Stimulated activated CD8-positive, alpha-beta memory T cell treated with anti-CD3 and anti-CD28 coated beads, Interleukin-12 subunit alpha, Interleukin-12 subunit beta, amount 100 ng/mL, for 1 hour (primary cell): ENCODE measurements around the gene THAP4.

Experiments used
- DNase-seq: peaks from one replicate; pipeline ENCODE4 v3.0.0-alpha.2; 2020; ENCODE audit warnings: low read depth

THAP4 gene

DNA sequence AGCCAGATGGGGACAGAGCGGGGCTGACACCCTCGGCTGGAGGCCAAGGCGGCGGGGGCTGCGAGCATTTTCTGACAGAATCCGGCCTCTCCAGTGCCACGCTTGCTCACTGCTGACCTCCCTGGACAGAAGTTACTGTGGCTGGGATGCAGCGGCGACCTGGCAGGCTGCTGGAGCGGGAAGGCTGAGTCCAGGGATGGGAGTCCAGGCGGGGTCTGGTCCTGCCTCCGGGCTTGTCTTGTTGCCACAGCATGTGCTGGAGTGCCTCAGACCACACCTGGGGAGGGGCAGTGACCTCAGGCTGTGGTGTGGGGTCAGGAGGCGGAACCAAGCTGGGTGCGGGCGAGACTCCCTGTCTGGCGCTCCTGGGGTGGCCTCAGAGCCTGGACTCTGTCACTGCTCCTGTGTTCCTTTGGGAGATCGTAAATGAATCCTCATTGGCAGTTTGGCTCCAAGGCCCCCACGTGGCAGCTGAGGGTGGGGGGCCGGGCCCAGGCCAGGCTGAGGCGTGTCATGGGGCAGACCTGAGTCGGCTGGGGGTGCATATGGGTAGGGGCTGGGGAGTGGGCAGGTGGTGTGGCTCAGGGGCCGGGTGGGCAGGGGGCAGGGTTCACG lies 72.9 kb downstream of the THAP4 start:
- DNase-seq, result no peak

DNA sequence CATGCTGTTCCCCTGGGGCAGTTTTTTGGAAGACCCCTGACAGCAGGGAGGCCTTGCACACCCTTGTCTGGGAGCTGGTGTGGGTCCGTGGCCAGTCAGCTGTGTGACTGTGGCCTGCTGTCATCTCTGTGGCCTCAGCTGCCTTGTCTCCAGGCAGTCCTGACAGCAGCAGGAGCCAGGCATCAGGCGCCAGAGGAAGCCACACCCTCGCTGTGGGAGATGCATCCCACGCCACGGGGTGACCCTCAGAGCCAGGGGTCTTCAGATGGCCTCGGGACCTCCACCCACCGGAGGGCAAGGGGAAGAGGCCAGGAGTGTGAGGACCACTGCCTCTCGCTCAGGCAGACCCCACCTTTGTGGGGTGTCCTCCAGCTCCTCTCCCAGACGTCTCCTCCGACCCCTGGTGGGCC lies 73.4 kb downstream of the THAP4 start:
- no peak for DNase-seq

DNA sequence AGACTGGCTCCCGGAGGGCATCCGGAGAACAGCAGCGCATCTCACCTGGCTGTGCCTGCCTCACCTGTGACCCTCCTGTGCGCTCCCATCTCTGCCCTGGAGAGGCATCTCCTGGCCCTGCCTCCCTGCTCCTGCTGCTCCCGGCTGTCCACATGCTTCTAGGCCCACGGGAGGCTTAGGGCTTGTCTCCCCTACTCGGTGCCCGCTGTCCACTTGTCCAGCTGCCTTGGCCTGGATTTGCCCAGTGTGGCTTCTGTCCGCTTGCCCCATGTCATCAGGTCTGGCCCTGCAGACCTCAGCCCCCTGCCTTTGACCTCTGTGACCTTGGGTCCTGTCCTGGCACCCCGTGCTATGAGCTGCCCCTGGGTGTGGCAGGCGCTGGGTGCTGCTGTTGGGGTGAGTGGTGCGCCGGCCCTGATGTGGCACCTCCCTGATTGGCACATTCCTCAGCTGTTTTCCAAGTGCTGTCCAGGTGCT lies 73.9 kb downstream of the THAP4 start:
- no peak for DNase-seq

DNA sequence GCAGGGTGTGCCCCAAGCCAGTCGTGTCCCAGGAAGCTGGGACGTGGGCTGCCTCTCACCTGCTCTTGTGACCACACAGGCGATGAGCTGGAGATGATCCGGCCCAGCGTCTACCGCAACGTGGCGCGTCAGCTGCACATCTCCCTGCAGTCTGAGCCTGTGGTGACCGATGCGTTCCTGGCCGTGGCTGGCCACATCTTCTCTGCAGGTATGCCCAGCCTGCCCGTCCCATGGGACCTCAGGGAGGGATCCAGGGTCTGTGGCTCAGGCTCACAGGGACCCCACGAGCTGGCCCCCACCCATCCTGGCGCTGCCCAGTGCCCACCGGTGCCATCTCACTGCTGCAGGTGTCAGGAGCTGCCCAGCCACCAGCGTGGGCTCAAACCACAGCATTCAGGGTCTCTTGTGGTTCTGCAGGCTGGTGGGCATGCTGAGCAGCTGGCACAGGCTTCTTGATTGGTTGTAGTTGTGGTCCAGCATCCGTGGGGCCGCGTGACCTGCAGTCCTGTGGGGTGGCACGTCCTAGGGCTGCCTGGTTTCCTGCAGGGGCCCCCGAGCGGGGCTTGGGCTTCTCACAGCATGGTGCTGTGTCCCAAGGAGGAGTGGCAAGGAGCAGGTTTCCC lies 74.6 kb downstream of the THAP4 start:
- DNase-seq, result no peak

DNA sequence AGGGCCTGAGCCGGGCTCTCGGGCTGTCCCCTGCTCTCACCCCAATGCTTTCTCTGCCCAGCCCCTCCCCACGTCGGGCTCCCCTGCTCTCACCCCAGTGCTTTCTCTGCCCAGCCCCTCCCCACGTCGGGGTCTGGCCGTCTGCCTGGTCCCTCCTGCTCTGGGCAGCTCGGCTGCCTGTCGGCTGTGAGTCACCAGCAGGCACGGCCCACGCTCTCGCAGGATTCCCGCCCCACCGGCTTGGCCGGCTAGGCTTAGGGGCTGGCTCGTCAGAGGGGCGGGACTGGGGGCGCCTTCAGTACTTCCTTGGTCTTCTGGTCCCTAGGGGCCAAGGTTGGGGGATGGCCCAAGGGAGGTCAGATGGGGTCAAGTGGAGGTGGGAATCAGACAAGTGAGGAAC lies 75.1 kb downstream of the THAP4 start:
- DNase-seq, result no peak

DNA sequence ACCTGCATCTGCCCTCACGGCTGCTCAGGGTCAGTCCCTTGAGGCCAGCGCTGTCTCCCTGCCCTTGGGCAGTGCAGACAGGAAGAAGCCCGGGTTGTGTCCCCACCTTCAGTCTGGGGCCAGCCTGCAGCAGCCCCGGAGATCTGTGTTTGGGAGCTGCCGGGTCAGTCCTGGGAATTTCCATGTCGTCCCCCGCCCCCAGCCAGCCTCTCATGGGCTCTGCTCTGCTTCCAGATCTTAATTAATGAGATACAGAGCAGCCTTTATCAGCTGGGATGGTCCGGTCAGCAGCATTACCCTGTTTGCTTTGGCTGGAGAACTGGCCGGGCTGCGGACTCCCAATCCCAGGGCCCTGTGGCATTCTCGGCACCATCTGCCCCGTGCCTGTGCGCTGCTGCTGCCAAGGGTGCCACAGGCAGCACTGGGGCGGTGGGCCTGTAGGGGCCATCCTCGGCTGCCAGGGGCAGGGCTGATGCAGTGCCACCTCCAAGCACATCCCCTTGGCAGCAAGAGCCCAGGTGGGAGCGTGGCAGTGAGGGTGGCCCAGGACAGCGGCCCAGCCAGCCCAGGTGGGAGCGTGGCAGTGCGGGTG lies 76.0 kb downstream of the THAP4 start:
- DNase-seq, result no peak

DNA sequence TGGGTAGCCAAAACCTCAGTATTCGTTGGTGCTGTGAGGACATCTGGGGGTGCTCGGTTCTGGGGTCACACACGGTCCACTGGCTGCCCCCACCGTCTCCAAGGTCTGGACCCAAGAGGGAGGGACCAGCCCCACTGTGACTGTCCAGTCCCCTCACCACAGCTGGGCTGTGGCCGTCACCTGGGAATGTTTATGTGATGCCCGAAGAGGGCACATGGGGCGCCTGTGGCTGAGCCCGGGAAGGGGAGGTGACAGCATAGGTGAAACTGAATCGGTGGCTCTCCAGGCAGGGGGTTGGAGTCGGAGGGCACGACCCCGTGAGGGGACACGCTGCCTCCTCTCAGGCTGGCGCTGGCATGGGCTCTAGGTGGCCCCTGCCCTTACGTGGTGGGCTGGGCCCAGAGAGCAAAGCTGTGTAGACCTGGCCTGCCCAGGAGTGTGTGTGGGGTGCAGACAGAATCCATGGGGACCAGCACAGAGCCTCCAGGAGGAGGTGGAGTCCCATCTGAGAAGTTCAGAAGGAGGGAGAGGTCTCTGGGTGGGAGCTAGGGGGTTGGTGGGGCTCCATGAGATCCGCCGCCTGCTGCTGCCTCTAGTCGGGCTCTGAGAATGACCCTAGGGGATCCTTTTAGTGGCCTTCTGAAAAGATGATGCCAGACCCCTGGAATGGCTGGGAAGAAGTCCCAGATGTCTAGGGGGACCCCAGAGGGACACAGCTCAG lies 76.6 kb downstream of the THAP4 start:
- DNase-seq, result no peak

DNA sequence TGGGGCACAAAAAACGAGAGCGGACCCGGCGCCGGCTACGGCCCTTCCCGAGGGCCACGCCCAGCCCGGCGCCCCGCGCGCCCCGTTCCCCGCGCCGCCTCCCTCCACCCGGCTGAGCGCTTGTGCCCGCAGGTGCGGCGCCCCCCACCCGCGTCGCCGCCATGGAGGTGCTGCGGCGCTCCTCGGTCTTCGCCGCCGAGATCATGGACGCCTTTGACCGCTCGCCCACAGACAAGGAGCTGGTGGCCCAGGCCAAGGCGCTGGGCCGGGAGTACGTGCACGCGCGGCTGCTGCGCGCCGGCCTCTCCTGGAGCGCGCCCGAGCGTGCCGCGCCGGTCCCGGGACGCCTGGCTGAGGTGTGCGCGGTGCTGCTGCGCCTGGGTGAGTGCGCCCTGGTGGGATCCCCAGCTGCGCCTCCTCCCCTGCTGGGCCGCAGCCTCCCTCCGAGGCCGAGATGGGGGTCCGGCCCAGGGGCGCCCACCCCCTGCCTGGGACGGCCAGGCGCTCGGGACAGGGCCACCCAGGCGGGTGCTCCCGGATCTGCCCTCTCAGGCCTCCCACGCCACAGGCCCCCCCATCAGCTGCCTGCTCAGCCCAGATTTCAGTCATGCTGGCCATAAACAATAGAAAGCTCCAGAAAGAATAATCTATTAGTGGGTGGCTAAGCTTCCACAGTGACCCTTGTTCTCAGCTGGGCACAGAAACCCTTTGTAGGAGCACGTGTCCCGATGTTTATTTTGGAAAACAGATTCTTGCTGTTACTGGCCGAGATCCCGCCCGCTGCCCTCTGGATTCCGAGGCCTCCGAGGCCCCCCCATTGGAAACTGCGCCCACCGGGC lies 77.4 kb downstream of the THAP4 start:
- DNase-seq, result no peak

DNA sequence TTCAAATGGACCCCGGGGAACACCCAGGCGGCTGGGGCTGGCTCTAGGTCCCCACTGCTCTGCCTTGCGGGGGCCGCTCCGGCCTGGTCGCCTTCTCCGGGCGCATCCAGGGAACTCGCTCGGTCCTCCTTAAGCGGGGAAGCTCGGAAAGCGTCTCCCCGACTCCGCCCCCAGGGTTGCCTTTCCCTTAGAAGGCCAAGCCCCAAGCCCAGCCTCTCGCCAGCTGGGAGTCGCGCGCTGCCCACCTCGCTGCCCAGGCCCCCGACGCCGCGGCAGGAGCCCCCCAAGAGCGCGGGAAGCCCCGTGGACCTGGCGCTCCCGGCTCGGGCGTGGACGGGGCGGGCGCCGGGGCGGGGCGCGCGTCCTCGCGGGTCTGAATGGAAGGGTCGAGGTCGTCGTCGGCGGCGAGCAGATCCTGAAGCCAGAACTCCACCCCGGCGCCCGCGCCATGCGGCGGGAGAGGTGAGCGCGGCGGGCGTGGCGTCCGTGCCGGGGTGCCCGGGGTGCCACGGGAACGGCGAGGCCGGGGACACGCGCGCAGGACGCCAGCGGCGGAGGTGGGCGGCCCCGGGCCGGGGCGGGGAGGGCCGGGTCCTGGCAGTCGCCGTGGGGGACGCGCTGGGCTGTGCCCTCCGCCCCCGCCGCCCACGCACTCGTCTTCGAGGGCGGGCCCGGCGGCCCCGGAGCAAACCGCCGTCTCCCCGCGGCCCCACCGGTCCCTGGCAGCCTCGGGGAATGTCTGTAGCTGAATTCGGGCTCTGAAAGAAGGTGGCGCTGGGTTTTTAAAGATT lies 78.2 kb downstream of the THAP4 start, which contains the start of gene BOK:
TSS of gene BOK (plus strand) at position 214 of the 791 bp plus-strand sequence. CDS start 739 bp downstream, outside the sequence.
- no peak for DNase-seq

DNA sequence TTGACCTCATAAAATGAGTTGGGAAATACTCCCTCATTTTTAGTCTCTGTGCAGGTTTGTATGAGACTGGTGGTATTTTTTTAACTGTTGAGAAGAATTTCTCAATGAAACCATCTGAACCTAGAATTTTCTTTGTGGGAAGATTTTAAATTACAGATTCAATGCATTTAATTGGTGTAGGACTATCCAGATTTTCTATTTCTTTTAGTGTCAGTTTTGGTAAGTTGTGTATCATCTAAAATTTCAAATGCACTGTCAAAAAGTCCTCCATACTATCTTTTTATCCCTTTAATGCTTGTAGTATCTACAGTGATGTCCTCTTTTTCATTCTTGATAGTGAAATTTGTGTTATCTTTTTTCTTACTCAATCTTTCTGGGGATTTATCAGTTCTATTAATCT lies 80.2 kb downstream of the THAP4 start:
- no peak for DNase-seq

DNA sequence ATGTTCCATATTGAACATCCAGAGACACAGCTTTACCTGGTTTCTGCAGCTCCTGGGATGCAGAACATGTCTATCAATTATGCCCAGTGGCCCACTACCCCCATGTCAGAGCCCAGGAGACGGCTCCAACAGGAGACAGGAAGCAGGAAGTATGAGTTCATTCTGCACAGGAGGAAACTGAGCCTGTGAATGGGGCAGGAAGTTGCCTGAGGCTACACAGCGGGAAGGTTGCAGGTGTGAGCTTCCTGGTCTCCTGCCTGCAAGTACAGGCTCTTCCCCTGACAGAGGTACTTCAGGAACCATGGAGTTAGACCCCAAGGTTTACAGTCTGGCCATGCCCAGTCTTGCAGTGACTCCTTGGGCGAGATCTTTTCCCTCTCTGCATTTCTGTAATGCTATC lies 81.2 kb downstream of the THAP4 start:
- DNase-seq, result no peak

DNA sequence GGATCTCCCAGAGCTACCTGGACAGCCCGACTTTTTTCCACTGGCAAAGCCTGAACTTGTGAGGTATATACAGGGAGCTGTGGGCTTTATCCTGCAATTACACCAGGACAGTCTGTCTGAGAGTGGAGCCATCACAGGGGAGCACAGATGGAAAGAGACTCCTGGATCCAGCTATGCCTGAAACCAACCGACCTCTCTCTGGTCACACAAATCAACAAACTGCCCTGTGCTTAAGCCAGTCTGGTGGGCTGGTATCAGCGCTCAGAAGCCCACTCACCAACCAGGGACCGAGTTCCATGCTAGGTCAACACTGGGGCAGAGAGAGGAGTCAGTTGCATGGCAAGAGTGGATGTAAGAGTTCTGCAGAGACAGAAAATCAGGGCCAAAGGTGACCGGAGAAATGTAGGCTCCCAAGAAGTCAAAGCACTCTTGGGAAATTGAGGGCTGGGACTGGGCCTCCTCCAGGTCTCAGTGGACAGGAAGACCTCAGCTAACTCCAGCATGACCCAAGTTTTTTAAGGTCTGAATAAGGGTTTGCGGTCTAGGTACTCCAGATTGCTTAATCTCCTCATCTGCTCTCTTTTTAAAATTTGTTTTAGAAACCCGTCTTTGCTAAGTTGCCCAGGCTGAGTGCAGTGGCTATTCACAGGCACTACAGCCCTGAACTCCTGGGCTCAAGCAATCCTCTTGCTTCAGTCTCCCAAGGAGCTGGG lies 82.2 kb downstream of the THAP4 start:
- no peak for DNase-seq

DNA sequence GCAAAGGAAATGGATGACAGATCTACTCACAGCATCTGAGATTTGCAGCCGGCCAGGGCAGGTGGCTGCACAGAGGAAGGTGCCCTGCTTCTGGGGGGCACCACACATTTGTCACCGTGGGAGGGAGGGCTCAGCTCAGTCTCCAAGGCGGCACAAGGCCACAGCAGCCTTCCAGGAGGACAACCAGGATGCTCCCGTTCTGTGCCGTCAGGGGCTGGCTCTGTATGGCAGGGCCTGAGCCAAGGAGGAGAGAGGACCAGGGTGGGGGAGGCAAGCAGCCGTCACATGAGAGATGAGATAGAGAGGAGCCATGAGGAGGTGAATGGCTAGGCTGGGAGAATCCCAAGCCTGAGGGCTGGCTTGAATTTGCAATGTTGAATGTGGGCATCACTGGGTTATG lies 83.0 kb downstream of the THAP4 start:
- no peak for DNase-seq

DNA sequence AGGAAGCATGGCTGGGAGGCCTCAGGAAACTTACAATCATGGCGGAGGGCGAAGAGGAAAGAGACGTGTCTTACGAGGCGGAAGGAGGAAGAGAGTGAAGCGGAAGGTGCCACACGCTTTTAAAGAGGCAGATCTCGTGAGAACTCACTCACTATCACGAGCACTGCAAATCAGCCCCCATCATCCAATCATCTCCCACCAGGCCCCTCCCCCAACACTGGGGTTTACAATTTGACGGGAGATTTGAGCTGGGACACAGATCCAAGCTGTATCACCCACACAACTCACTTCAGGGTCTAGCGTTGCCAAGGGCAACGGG lies 83.5 kb downstream of the THAP4 start:
- DNase-seq, result no peak

DNA sequence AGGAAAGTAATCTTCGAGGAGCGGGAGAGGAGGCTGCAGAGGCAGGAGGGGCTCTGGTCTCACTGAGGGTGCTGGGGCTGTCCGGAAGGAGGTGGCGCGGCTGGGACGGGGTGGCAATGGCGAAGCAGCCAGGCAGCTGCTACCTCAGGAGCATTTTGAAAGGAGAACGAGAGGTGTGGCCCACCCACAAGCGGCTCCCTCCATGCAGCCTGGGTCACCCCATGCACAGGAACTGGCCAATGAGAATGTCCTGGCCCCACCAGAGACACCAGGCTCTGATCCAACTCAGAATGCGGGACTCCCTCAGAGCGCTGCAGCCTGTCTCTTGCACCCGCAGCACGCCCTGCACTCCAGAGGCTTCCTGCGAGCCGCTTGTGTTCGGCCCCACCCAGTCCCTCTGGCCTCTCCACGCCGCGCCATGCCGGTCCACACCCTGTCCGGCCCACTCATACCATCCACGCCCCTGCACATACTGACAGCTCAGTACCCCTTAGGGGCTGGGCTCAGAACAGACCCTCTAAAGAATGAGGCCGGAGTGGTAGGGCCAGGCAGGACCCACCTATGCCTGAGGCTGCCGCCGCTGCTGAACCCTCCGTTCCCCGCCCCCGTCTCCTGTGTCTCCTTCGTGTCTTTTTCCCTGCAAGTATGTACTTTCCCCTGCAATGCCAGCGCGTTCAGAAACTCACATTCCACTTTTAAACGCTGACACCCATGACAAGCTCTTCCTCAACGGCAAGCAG lies 84.8 kb downstream of the THAP4 start:
- no peak for DNase-seq

DNA sequence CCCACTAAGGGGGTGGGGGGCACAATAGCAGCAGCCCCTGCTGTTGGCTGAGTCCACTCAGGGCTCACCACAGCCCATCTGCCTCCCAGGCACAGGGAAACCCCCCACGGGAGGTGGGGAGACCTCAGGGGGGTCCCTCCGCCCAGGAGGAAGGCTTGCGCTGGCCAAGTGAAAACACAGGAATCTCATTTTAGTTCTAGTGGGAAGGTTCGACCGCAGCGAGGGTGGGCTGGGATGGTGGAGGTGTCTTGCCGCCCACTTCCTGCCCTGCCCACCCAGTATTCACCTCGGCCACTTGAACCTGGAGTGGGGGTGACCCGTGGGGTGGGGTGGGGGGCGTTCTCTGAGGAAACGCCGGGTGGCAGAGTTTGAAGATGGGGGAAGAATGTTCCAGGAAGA lies 85.4 kb downstream of the THAP4 start:
- no peak for DNase-seq

DNA sequence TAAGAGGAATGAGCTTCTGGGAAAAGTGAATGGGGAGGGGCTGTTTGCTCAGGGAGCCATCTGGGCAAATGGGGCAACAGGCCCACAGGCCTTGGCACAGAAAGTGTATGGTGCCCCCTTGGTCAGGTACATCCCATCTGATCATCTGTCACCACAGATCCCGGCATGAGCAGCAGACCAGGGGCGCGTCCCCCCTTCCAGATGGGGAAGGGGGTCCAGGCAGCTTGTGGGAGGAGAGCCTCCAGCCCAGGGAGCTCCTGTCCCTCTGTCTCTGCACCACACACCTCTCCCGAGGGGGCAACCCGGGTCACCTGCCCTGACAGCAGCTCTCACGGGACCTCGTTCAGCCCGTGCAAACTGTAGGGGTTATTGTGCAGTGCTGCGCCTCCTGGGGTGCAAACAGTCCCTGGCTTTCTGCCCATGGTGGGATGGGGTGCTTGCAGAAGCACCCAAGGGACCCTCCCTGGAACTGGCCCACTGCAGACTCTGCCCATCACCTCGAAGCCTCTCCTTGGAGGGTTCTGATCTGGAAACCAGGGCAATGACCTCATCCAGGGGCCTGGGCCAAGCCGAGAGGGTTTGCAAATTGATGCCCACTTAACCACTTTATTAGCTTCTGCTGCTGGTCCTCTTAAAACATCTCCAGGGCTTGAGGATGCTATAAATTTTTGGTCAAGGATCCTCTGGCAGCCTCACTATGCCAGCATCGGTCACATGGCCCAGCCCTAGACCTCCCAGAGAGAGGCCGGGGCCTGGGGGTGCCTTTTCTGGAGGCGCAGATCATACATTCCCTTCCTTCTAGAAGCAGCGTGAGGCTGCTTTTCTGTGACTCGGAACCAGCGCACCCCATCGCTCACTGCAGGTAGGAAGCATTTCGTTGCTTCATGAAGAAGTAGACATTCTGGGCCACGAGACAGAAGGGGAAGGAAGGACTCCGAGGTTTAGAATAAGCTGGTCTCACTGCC lies 86.1 kb downstream of the THAP4 start:
- DNase-seq, result no peak

DNA sequence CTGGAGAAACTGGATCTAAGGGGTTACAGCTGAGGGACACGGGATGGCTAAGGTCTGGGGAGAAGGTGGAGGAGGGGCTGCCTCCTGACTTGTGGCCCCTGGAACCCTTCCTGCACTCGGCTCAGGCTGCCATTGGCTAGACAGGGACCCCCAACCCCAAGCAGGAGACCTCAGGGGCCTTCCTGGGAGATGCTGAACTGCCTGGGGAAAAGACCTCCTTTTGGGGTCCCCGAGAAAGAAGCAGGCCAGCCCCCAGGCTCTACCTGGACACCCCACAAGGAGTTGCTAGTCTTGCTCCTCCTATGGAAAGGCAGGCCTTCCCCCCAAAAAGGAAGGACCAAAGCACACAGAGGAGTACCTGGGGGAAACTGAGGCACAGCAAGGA lies 88.5 kb downstream of the THAP4 start:
- no peak for DNase-seq
